COLO829 (cell line): ENCODE measurements around the gene SPTLC2.

Experiments used
- DNase-seq: peaks from one replicate; pipeline ENCODE4 v3.0.0; 2012; ENCODE audit warnings: low spot score

Gene SPTLC2

GRCh38 chr14:77503138-77503537 is 113.3 kb downstream of the SPTLC2 start:
- DNase-seq, result no peak

- no peak for DNase-seq
Measured at GRCh38 chr14:77502109-77502782, 114.2 kb downstream of the SPTLC2 start.

GRCh38 chr14:77498984-77499527 is 117.4 kb downstream of the SPTLC2 start:
- no peak for DNase-seq

- peak; percentile 17 for DNase-seq
Measured at GRCh38 chr14:77498120-77498979, 118.1 kb downstream of the SPTLC2 start, which contains the start of gene ISM2. ISM2 (minus strand) TSS chr14:77498816; CDS start chr14:77498793, 23 bp downstream.

- DNase-seq, result no peak
Measured at GRCh38 chr14:77495334-77495733, 121.1 kb downstream of the SPTLC2 start.

GRCh38 chr14:77491056-77491455 is 125.4 kb downstream of the SPTLC2 start:
- DNase-seq, result no peak

GRCh38 chr14:77490347-77490986 is 126.0 kb downstream of the SPTLC2 start:
- DNase-seq, result no peak

- DNase-seq, result no peak
Measured at GRCh38 chr14:77489041-77489440, 127.4 kb downstream of the SPTLC2 start.

- no peak for DNase-seq
Measured at GRCh38 chr14:77488558-77488957, 127.9 kb downstream of the SPTLC2 start.

- DNase-seq, result no peak
Measured at GRCh38 chr14:77485901-77486678, 130.3 kb downstream of the SPTLC2 start.

GRCh38 chr14:77485256-77485655 is 131.2 kb downstream of the SPTLC2 start:
- DNase-seq, result no peak

- no peak for DNase-seq
Measured at GRCh38 chr14:77482422-77482821, 134.0 kb downstream of the SPTLC2 start.

- no peak for DNase-seq
Measured at GRCh38 chr14:77478796-77479195, 137.6 kb downstream of the SPTLC2 start.

GRCh38 chr14:77478029-77478428 is 138.4 kb downstream of the SPTLC2 start:
- no peak for DNase-seq

- no peak for DNase-seq
Measured at GRCh38 chr14:77475432-77476115, 140.9 kb downstream of the SPTLC2 start.

- no peak for DNase-seq
Measured at GRCh38 chr14:77474479-77475177, 141.8 kb downstream of the SPTLC2 start.

- no peak for DNase-seq
Measured at GRCh38 chr14:77473921-77474320, 142.5 kb downstream of the SPTLC2 start.

GRCh38 chr14:77470224-77470870 is 146.1 kb downstream of the SPTLC2 start:
- no peak for DNase-seq

- no peak for DNase-seq
Measured at GRCh38 chr14:77469539-77469938, 146.9 kb downstream of the SPTLC2 start.

- no peak for DNase-seq
Measured at GRCh38 chr14:77469067-77469505, 147.4 kb downstream of the SPTLC2 start.
